Measurements from ENCODE around the gene KCNJ11. TPM values are rescaled to one million over a fixed set of nuclear protein-coding genes. Genes with fewer than 3 reads are reported as not detected.
"Not testable (repeated sequence)": the region's sequence is repeated elsewhere in the genome, so short reads cannot be mapped to it uniquely, and the experiment has no call there.

KCNJ11 gene
- total and polyA plus RNA-seq, 2 experiments from 2014 or later = 0.31 to 10.5 TPM

DNA sequence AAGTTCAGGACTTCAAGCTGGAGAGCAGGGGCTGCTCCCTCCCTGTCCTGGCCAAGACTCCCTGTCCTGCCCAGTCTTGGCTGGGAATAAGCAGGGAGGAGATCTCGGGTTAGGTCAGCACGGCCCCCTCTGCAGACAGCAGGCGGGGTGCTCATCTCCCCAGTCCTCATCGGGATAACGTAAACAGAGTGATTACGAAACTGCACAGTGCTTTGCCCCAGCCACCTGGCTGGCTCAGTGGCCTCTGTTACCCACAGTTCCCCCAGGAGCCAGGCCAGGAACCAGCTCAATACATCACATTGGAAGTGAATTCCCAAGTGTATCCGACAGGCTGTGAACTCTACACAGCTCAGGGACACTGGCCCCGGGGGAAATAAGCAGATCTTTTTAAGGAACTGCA, 42.7 kb upstream of the KCNJ11 start:
- DNase-seq (ENCODE audit: low spot score) = no peak
- no peaks in the 10 kb centered on the region for H3K9me3 ChIP-seq (ENCODE audit: low read depth)
- H4K20me1 ChIP-seq (ENCODE audit: insufficient read depth, poor library complexity, severe bottlenecking) = no peaks in the 10 kb centered on the region
- WGBS (ENCODE audit: low lambda C conversion rate, missing lambda C conversion rate) = 65% methylated on average over 8 of the region's 8 CpGs
- H3K9me2 ChIP-seq (replicated peaks; ENCODE audit: insufficient read depth) = no peaks in the 10 kb centered on the region
- H3K27ac ChIP-seq = no peak overlapping the region
- no peak overlapping the region for H2AFZ ChIP-seq
- H3K4me1 ChIP-seq (ENCODE audit: insufficient read depth) = peaks cover 3% of the 10 kb centered on the region
- no peaks in the 10 kb centered on the region for H3K36me3 ChIP-seq (replicated peaks; ENCODE audit: insufficient read depth, low read depth)
- no peak for TF ChIP-seq EZH2phosphoT487 (IDR thresholded peaks at IDR 0.05; ENCODE audit: low read depth, severe bottlenecking, unreplicated experiment)
- H3K27me3 ChIP-seq = no peaks in the 10 kb centered on the region
- no peak overlapping the region for H3K4me2 ChIP-seq
- no peaks in the 10 kb centered on the region for H3K79me2 ChIP-seq
- no peak overlapping the region for H3K4me3 ChIP-seq

- Histone ChIP-seq H3K27ac (no peak overlapping the region), H3K36me3 (replicated peaks; ENCODE audit: insufficient read depth, low read depth) (no peaks in the 10 kb centered on the region), H3K79me2 (no peaks in the 10 kb centered on the region), H3K27me3 (no peaks in the 10 kb centered on the region), H3K4me1 (ENCODE audit: insufficient read depth) (peaks cover 3% of the 10 kb centered on the region), H2AFZ (no peak overlapping the region), H3K9me3 (ENCODE audit: low read depth) (no peaks in the 10 kb centered on the region), H3K4me2 (no peak overlapping the region), H3K9me2 (replicated peaks; ENCODE audit: insufficient read depth) (no peaks in the 10 kb centered on the region), H3K4me3 (no peak overlapping the region), H4K20me1 (ENCODE audit: insufficient read depth, poor library complexity, severe bottlenecking) (no peaks in the 10 kb centered on the region)
- DNase-seq (ENCODE audit: low spot score) = no peak
- no peak for TF ChIP-seq EZH2phosphoT487 (IDR thresholded peaks at IDR 0.05; ENCODE audit: low read depth, severe bottlenecking, unreplicated experiment)
- TF ChIP-seq CTCF (IDR thresholded peaks at IDR 0.05; ENCODE audit: poor library complexity) = no peak
- no peak for TF ChIP-seq EZH2 (IDR thresholded peaks at IDR 0.05; ENCODE audit: borderline replicate concordance)
- WGBS (ENCODE audit: low lambda C conversion rate, missing lambda C conversion rate) = 97% methylated on average over 13 of the region's 13 CpGs
These were observed 42.2 kb upstream of the KCNJ11 start for GRCh38 chr11:17430616-17431015.

DNA sequence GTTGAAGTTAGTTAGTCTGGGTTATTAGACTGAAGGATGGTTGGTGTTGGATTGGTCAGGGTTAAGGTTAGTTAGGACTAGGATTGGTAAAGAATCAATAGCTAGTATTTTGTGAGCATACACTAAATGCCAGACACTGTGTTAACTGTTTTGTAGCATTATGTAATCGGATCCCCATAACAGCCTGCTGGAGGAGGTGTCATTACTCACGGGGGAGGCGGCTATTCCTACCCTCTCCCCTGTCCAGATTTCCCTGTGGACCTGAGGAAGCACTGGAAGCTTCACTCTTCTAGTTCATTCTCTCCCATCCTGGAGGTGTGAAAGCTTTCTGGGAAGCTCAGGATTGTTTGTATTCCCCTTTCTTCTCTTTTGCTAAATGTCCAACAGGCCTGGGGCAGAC, 40.5 kb upstream of the KCNJ11 start:
- H3K4me3 ChIP-seq = no peak overlapping the region
- H3K36me3 ChIP-seq (replicated peaks; ENCODE audit: insufficient read depth, low read depth) = no peaks in the 10 kb centered on the region
- no peaks in the 10 kb centered on the region for H3K9me3 ChIP-seq (ENCODE audit: low read depth)
- no peak overlapping the region for H2AFZ ChIP-seq
- H4K20me1 ChIP-seq (ENCODE audit: insufficient read depth, poor library complexity, severe bottlenecking) = no peaks in the 10 kb centered on the region
- H3K4me2 ChIP-seq = no peak overlapping the region
- no peak for DNase-seq (ENCODE audit: low spot score)
- no peaks in the 10 kb centered on the region for H3K79me2 ChIP-seq
- no peaks in the 10 kb centered on the region for H3K27me3 ChIP-seq
- TF ChIP-seq CTCF (IDR thresholded peaks at IDR 0.05; ENCODE audit: poor library complexity) (no peak), EZH2phosphoT487 (IDR thresholded peaks at IDR 0.05; ENCODE audit: low read depth, severe bottlenecking, unreplicated experiment) (no peak), EZH2 (IDR thresholded peaks at IDR 0.05; ENCODE audit: borderline replicate concordance) (no peak)
- no peak overlapping the region for H3K27ac ChIP-seq
- 83% methylated on average over 3 of the region's 3 CpGs for WGBS (ENCODE audit: low lambda C conversion rate, missing lambda C conversion rate)
- H3K4me1 ChIP-seq (ENCODE audit: insufficient read depth) = peaks cover 3% of the 10 kb centered on the region
- no peaks in the 10 kb centered on the region for H3K9me2 ChIP-seq (replicated peaks; ENCODE audit: insufficient read depth)

DNA sequence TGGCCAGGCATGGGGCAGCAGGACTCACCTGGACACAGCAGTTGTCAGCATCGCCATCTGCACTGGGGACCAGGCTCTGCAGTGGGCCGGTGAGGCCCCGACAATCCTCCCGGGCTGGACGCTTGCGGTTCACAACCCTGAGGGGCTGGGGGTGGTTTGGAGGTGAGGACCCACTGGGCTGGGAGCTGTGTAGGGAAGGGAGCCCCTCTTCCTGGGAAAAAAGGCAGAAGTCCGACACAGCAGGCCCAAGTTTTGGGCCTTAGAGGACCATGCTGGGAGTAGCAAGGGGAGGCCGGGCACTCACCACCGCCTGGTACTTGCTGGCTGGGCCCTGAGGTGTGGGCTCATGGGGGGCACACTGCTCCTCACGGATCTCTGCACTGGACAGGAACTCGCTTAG, 39.8 kb upstream of the KCNJ11 start:
- TF ChIP-seq EZH2phosphoT487 (IDR thresholded peaks at IDR 0.05; ENCODE audit: low read depth, severe bottlenecking, unreplicated experiment) (no peak), EZH2 (IDR thresholded peaks at IDR 0.05; ENCODE audit: borderline replicate concordance) (no peak), CTCF (IDR thresholded peaks at IDR 0.05; ENCODE audit: poor library complexity) (no peak)
- H3K4me1 ChIP-seq (ENCODE audit: insufficient read depth) = peaks cover 3% of the 10 kb centered on the region
- 97% methylated on average over 11 of the region's 11 CpGs for WGBS (ENCODE audit: low lambda C conversion rate, missing lambda C conversion rate)
- no peaks in the 10 kb centered on the region for H3K9me3 ChIP-seq (ENCODE audit: low read depth)
- no peaks in the 10 kb centered on the region for H4K20me1 ChIP-seq (ENCODE audit: insufficient read depth, poor library complexity, severe bottlenecking)
- no peak overlapping the region for H2AFZ ChIP-seq
- no peaks in the 10 kb centered on the region for H3K36me3 ChIP-seq (replicated peaks; ENCODE audit: insufficient read depth, low read depth)
- H3K9me2 ChIP-seq (replicated peaks; ENCODE audit: insufficient read depth) = no peaks in the 10 kb centered on the region
- H3K4me2 ChIP-seq = no peak overlapping the region
- no peaks in the 10 kb centered on the region for H3K79me2 ChIP-seq
- H3K27ac ChIP-seq = no peak overlapping the region
- DNase-seq (ENCODE audit: low spot score) = no peak
- H3K4me3 ChIP-seq = no peak overlapping the region
- H3K27me3 ChIP-seq = no peaks in the 10 kb centered on the region

DNA sequence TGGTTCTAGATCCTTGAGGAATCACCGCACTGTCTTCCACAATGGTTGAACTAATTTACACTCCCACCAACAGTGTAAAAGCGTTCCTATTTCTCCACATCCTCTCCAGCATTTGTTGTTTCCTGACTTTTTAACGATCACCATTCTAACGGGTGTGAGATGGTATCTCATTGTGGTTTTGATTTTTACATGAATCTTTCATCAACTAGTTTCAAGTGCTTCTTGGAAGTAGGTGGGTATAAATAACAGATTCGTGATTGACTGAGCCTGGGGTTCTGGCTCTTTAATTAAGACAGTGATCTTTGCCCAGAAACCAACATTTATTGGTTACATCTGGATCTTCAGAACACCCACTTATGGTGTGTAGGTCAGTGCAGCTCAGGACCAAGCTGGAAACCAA, 37.8 kb upstream of the KCNJ11 start:
- 80% methylated on average over 5 of the region's 5 CpGs for WGBS (ENCODE audit: low lambda C conversion rate, missing lambda C conversion rate)
- H3K9me3 ChIP-seq (ENCODE audit: low read depth); H3K9me2 ChIP-seq (replicated peaks; ENCODE audit: insufficient read depth); H3K4me1 ChIP-seq (ENCODE audit: insufficient read depth); H4K20me1 ChIP-seq (ENCODE audit: insufficient read depth, poor library complexity, severe bottlenecking); H3K27ac ChIP-seq; H3K27me3 ChIP-seq; DNase-seq (ENCODE audit: low spot score); H2AFZ ChIP-seq; H3K4me2 ChIP-seq; H3K36me3 ChIP-seq (replicated peaks; ENCODE audit: insufficient read depth, low read depth); H3K4me3 ChIP-seq; H3K79me2 ChIP-seq: not testable (repeated sequence)
